SU-DHL-6 (cell line): ENCODE results near the gene OR52R1.

Experiments
- H2AFZ ChIP-seq: fragments of 200-600 bp; sonication (generic); 2 replicates; pipeline ENCODE4 v1.6.1; 2014; ENCODE audit warnings: low read depth, mild to moderate bottlenecking, moderate library complexity, mixed read lengths, antibody characterized with exemption, low read length; ENCODE audit not compliant: severe bottlenecking
- H3F3A ChIP-seq: fragments of 200-600 bp; shearing (Covaris generic); 2 replicates; pipeline ENCODE4 v1.6.0; 2016; ENCODE audit warnings: antibody characterized with exemption, mild to moderate bottlenecking; ENCODE audit not compliant: insufficient read depth
- H3K27ac ChIP-seq: fragments of 200-600 bp; sonication (generic); 2 replicates; pipeline ENCODE4 v1.5.1; 2016; ENCODE audit warnings: low read depth, mild to moderate bottlenecking, low read length, moderate library complexity, mixed read lengths
- H3K27me3 ChIP-seq: fragments of 200-600 bp; sonication (generic), shearing (Covaris generic); 2 replicates; pipeline ENCODE4 v1.6.0; 2014; ENCODE audit warnings: mild to moderate bottlenecking, low read length
- H3K36me3 ChIP-seq: fragments of 200-600 bp; sonication (generic); 2 replicates; pipeline ENCODE4 v1.6.1; 2014; ENCODE audit warnings: mild to moderate bottlenecking, low read length, mixed read lengths
- H3K4me2 ChIP-seq: fragments of 300-600, 200-600 bp; shearing (Covaris generic), sonication (generic); 2 replicates; pipeline ENCODE4 v1.6.0; 2014; ENCODE audit warnings: low read length, low read depth, mild to moderate bottlenecking; ENCODE audit not compliant: poor library complexity, severe bottlenecking
- H3K4me3 ChIP-seq: fragments of 200-600 bp; sonication (generic); 2 replicates; pipeline ENCODE4 v1.5.1; 2014; ENCODE audit warnings: antibody characterized with exemption, low read length, mild to moderate bottlenecking, mixed read lengths; ENCODE audit not compliant: insufficient read depth, poor library complexity, severe bottlenecking
- H3K79me2 ChIP-seq: fragments of 200-600 bp; sonication (generic); 2 replicates; pipeline ENCODE4 v1.6.1; 2014; ENCODE audit warnings: mild to moderate bottlenecking, low read length, moderate library complexity; ENCODE audit not compliant: insufficient read depth
- H3K9ac ChIP-seq: fragments of 200-600 bp; sonication (generic); 2 replicates; pipeline ENCODE4 v1.7.0; 2014; ENCODE audit warnings: mild to moderate bottlenecking, low read length
- H3K9me2 ChIP-seq: fragments of 200-600 bp; sonication (generic); replicated peaks from 2 replicates; pipeline ENCODE4 v1.6.1; 2014; ENCODE audit warnings: low read length; ENCODE audit not compliant: insufficient read depth
- H3K9me3 ChIP-seq: fragments of 200-600 bp; sonication (generic); 2 replicates; pipeline ENCODE4 v1.6.1; 2014; ENCODE audit warnings: low read length, mixed read lengths; ENCODE audit not compliant: insufficient read depth
- H4K20me1 ChIP-seq: fragments of 200-600 bp; sonication (generic); 2 replicates; pipeline ENCODE4 v1.6.1; 2014; ENCODE audit warnings: low read depth, mild to moderate bottlenecking, antibody characterized with exemption, low read length, moderate library complexity, mixed read lengths
- CTCF ChIP-seq: fragments of 200-600 bp; sonication (generic); IDR thresholded peaks from one replicate; pipeline ENCODE4 v1.5.1; 2017; ENCODE audit warnings: antibody characterized with exemption, mild to moderate bottlenecking, low read length, moderate library complexity; ENCODE audit not compliant: insufficient read depth, poor library complexity, severe bottlenecking
- EZH2phosphoT487 ChIP-seq: fragments of 200-600 bp; sonication (generic), shearing (Covaris generic); conservative IDR thresholded peaks from 2 replicates; pipeline ENCODE4 v1.6.1; 2018; ENCODE audit warnings: mild to moderate bottlenecking, antibody characterized with exemption, low read length, moderate library complexity, mixed read lengths

OR52R1 gene

GRCh38 chr11:4804280-4804679 lies at the start of gene OR52R1:
OR52R1 (minus strand) TSS chr11:4804380; CDS start chr11:4804380, 0 bp downstream.
- H3K36me3 ChIP-seq, result no peaks in the 10 kb centered on the region
- no peak within 1 kb of the TSS for H3K4me3 ChIP-seq
- H3K9ac ChIP-seq, result no peak within 1 kb of the TSS
- TF ChIP-seq EZH2phosphoT487, result no peak
- no peaks in the 10 kb centered on the region for H4K20me1 ChIP-seq
- no peaks in the 10 kb centered on the region for H3K9me3 ChIP-seq
- no peaks in the 10 kb centered on the region for H3K9me2 ChIP-seq
- no peak within 1 kb of the TSS for H3K4me2 ChIP-seq
- no peaks in the 10 kb centered on the region for H3K27me3 ChIP-seq
- no peaks in the 10 kb centered on the region for H3F3A ChIP-seq
- no peak within 1 kb of the TSS for H3K27ac ChIP-seq
- no peak within 1 kb of the TSS for H2AFZ ChIP-seq
- H3K79me2 ChIP-seq, result no peaks in the 10 kb centered on the region

- TF ChIP-seq CTCF, result no peak
- TF ChIP-seq EZH2phosphoT487, result no peak
Measured at GRCh38 chr11:4851033-4851432, 46.9 kb upstream of the OR52R1 start.

GRCh38 chr11:4848908-4849532 lies 44.8 kb upstream of the OR52R1 start, which contains the start of gene OR51S1:
OR51S1 (minus strand) TSS chr11:4849208; CDS start chr11:4849208, 0 bp downstream.
- no peaks in the 10 kb centered on the region for H3K9me3 ChIP-seq
- no peak for TF ChIP-seq CTCF
- no peak within 1 kb of the TSS for H3K27ac ChIP-seq
- H3K4me2 ChIP-seq, result no peak within 1 kb of the TSS
- no peaks in the 10 kb centered on the region for H3K36me3 ChIP-seq
- no peaks in the 10 kb centered on the region for H4K20me1 ChIP-seq
- no peaks in the 10 kb centered on the region for H3K27me3 ChIP-seq
- H3K4me3 ChIP-seq, result no peak within 1 kb of the TSS
- H3K9ac ChIP-seq, result no peak within 1 kb of the TSS
- H2AFZ ChIP-seq, result no peak within 1 kb of the TSS
- no peaks in the 10 kb centered on the region for H3F3A ChIP-seq
- H3K9me2 ChIP-seq, result no peaks in the 10 kb centered on the region
- H3K79me2 ChIP-seq, result no peaks in the 10 kb centered on the region

More at GRCh38 chr11:4851033-4851432, 46.9 kb upstream of the OR52R1 start:
- Histone ChIP-seq H4K20me1 (no peaks in the 10 kb centered on the region), H3K9ac (no peak overlapping the region), H3K27ac (no peak overlapping the region), H3F3A (no peaks in the 10 kb centered on the region), H3K36me3 (no peaks in the 10 kb centered on the region), H3K9me2 (no peaks in the 10 kb centered on the region), H3K4me3 (no peak overlapping the region), H3K4me2 (no peak overlapping the region), H3K9me3 (no peaks in the 10 kb centered on the region), H2AFZ (no peak overlapping the region), H3K79me2 (no peaks in the 10 kb centered on the region), H3K27me3 (no peaks in the 10 kb centered on the region)

- Histone ChIP-seq H3K4me2 (no peak overlapping the region), H3K9me3 (no peaks in the 10 kb centered on the region), H3K79me2 (no peaks in the 10 kb centered on the region), H2AFZ (no peak overlapping the region), H3K27me3 (no peaks in the 10 kb centered on the region), H3K9ac (no peak overlapping the region), H3K36me3 (no peaks in the 10 kb centered on the region), H3K27ac (no peak overlapping the region), H4K20me1 (no peaks in the 10 kb centered on the region), H3K9me2 (no peaks in the 10 kb centered on the region), H3F3A (no peaks in the 10 kb centered on the region), H3K4me3 (no peak overlapping the region)
- no peak for TF ChIP-seq EZH2phosphoT487
Measured at GRCh38 chr11:4839851-4840549, 35.8 kb upstream of the OR52R1 start.
